Astrocyte (in vitro differentiated cells and primary cell): ENCODE data around the gene CCRL2.

Source experiments
- EZH2 ChIP-seq: IDR thresholded peaks from 2 replicates; pipeline ENCODE4 v1.6.1; 2012; ENCODE audit warnings: mild to moderate bottlenecking, low read length, inconsistent platforms; ENCODE audit not compliant: insufficient read depth
- TF ChIP-seq, protein P1 (sequence below): IDR thresholded peaks from 2 replicates; pipeline ENCODE4 v1.5.1; 2011; ENCODE audit warnings: low read depth, mild to moderate bottlenecking, inconsistent platforms, low read length, moderate library complexity; ENCODE audit not compliant: insufficient read depth

DNA sequence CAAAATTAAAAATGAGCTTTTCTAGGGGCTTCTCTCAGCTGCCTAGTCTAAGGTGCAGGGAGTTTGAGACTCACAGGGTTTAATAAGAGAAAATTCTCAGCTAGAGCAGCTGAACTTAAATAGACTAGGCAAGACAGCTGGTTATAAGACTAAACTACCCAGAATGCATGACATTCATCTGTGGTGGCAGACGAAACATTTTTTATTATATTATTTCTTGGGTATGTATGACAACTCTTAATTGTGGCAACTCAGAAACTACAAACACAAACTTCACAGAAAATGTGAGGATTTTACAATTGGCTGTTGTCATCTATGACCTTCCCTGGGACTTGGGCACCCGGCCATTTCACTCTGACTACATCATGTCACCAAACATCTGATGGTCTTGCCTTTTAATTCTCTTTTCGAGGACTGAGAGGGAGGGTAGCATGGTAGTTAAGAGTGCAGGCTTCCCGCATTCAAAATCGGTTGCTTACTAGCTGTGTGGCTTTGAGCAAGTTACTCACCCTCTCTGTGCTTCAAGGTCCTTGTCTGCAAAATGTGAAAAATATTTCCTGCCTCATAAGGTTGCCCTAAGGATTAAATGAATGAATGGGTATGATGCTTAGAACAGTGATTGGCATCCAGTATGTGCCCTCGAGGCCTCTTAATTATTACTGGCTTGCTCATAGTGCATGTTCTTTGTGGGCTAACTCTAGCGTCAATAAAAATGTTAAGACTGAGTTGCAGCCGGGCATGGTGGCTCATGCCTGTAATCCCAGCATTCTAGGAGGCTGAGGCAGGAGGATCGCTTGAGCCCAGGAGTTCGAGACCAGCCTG lies 35.3 kb upstream of the CCRL2 start:
- TF ChIP-seq, protein P1, sequence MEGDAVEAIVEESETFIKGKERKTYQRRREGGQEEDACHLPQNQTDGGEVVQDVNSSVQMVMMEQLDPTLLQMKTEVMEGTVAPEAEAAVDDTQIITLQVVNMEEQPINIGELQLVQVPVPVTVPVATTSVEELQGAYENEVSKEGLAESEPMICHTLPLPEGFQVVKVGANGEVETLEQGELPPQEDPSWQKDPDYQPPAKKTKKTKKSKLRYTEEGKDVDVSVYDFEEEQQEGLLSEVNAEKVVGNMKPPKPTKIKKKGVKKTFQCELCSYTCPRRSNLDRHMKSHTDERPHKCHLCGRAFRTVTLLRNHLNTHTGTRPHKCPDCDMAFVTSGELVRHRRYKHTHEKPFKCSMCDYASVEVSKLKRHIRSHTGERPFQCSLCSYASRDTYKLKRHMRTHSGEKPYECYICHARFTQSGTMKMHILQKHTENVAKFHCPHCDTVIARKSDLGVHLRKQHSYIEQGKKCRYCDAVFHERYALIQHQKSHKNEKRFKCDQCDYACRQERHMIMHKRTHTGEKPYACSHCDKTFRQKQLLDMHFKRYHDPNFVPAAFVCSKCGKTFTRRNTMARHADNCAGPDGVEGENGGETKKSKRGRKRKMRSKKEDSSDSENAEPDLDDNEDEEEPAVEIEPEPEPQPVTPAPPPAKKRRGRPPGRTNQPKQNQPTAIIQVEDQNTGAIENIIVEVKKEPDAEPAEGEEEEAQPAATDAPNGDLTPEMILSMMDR, result no peak
- TF ChIP-seq EZH2, result no peak
